Measurements from ENCODE around the gene ARL8B.

DNA sequence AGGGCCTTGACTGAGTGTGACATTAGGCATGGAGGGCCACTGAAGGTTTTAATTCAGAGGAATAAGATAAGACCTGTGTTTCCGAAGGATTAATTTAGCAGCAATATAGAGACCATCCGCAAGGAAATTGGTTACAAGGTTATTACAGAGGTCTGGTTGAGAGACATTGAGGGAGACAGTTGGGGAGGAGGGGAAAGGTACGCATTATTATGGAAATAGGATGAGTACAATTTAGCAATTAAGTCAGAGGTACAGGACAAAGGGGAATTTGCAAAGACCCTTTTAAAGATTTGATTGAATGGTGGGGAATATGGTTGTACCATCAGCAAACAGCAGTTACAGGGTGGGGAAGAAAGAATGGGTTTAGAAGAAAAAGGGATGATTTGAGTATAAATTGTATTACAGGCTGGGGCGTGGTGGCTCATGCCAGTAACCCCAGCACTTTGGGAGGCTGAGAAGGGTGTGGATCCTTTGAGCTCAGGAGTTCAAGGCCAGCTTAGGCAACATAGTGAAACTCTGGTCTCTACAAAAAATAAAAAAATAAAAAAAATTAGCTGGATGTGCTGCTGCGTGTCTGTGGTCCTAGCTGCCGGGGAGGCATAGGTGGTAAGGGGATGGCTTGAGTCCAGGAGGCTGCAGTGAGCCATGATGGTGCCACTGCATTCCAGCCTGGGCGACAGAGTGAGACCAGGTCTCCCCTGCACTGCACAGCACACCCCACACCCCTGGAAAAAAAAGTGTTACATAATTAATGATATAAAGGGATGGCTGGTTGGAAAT is 11.3 kb downstream of the ARL8B start:
- TF ChIP-seq CTCF (IDR thresholded peaks at IDR 0.05) = no peak
- no peak for TF ChIP-seq POLR2A (IDR thresholded peaks at IDR 0.05)

All from breast epithelium (tissue), 3 donors.